Astrocyte of the cerebellum (primary cell): Measurements from ENCODE around the gene SHROOM3.
A peak's percentile ranks its signal among the peaks of the same experiment; 100 is the strongest.
"Not testable (repeated sequence)": the region's sequence is repeated elsewhere in the genome, so short reads cannot be mapped to it uniquely, and the experiment has no call there.

ENCODE experiments used
- DNase-seq: peaks from one replicate; pipeline ENCODE4 v3.0.0-alpha.2; 2011; ENCODE audit warnings: low read depth
- H3K4me3 ChIP-seq: 2 replicates; pipeline ENCODE4 v1.5.1; 2011; ENCODE audit warnings: mild to moderate bottlenecking, low read depth, low read length, moderate library complexity
- CTCF ChIP-seq: IDR thresholded peaks from 2 replicates; pipeline ENCODE4 v1.5.1; 2012; ENCODE audit warnings: low read length, low read depth, moderate library complexity, mild to moderate bottlenecking; ENCODE audit errors: missing control alignments
- in situ Hi-C: cut with HindIII; loops from 2 replicates; pipeline ENCODE4 v1.10.0; 2017; ENCODE audit warnings: low sequenced_read_pairs

The SHROOM3 gene

DNA sequence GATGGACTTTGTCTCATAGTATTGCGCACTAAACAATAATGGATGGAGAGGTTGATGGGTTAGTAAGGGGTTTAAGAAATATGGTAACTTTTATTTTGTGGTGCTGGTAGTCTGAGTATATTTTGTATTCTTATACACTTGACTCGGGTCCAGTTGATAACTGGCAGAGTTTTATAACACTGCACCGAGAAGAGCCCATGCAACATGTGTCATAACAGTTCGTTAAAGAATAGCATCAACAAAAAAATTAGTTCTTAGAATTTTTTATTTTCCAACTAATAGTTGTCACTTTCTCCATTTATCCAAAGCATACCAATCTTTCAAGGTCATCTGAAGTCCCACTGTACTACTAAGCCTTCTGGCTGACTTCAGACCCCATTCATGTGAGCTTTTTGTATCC is 287.8 kb downstream of the SHROOM3 start:
- in situ Hi-C loops = no loop called here
- no peak overlapping the region for H3K4me3 ChIP-seq
- no peak for DNase-seq
- TF ChIP-seq CTCF = no peak

DNA sequence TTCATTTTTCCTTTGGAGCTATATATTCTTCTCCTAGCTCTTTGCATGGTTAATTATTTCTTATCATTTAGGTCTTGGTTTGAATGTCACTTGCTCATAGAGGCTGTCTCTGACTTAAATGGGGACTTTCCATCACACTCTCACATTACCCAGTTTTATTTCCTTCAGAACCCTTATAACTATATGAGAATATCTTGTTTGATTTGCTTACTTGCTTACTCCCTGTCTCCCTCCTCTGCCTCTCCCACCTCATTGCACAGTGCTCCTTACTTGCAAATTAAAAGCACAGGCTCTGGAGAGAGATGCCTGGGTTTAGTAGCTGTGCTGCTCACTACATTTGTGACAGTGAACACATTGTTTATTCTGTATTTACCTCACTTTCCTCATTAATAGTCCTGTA is 288.3 kb downstream of the SHROOM3 start:
- in situ Hi-C loops = no loop called here
- H3K4me3 ChIP-seq = no peak overlapping the region
- DNase-seq = no peak
- TF ChIP-seq CTCF = peak; percentile 32

DNA sequence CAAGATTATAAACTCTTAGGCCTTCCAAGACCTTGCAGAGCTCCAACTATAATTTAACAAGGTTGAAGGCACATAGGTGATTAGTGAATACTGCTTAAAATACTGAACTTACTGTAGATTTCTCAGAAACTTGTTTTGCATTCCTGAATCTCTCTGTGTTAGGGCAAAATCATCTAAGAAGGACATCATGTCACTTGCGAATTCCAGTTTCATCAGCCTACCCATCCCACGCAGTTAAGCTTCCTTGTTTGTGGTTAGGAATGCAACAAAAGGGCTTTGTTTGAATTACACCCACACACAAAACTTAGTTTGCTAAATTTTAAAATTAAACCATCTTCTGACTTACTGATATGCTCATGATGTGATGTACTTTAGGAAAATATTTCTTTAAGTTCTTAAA is 288.9 kb downstream of the SHROOM3 start:
- no peak for TF ChIP-seq CTCF
- no peak overlapping the region for H3K4me3 ChIP-seq
- in situ Hi-C loops = no loop called here
- no peak for DNase-seq

DNA sequence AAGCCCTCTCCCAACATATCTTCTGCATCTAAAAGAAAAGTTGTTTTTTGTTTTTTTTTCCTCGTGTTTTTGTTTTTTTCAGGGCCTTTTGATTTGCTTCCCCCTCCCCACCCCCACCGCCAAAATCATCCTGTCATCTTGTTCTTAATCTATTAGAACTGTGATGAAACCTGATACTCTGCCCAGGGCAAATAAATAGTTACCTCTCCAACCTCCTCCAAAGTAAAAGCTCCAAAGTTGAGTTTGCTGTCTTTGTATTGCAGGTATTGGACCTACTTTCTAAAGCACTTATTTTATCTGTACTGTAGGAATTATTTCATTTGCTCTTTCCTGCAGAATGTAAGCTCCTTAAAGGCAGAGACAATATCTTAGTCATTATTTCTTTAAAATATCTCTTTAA is 290.0 kb downstream of the SHROOM3 start:
- H3K4me3 ChIP-seq = no peak overlapping the region
- no peak for TF ChIP-seq CTCF
- DNase-seq = no peak
- in situ Hi-C loops = no loop called here

DNA sequence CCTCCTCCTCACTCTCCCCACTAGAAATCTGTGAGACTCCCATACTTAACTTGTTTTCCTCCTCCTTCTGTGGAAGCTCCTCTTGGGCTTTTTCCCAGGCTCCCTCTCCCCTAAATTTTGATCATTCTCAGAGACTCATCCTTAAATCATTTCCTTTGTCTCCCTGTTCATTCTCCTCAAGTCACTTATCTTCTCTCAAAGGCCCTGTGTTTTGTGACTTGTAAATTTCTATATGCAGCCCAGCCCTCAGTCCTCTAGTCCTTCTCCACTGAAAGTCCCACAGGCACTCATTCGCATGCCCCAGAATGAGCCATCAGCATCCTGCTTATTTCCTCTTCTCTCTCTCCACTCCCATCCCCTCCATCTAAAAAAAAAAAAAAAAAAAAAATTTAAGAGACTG is 291.1 kb downstream of the SHROOM3 start:
- TF ChIP-seq CTCF = no peak
- in situ Hi-C loops = no loop called here
- H3K4me3 ChIP-seq = no peak overlapping the region
- no peak for DNase-seq

GRCh38 chr4:76726631-76727030 is 291.6 kb downstream of the SHROOM3 start:
- no peak for TF ChIP-seq CTCF
- no peak overlapping the region for H3K4me3 ChIP-seq
- in situ Hi-C loops = no loop called here
- DNase-seq = no peak

DNA sequence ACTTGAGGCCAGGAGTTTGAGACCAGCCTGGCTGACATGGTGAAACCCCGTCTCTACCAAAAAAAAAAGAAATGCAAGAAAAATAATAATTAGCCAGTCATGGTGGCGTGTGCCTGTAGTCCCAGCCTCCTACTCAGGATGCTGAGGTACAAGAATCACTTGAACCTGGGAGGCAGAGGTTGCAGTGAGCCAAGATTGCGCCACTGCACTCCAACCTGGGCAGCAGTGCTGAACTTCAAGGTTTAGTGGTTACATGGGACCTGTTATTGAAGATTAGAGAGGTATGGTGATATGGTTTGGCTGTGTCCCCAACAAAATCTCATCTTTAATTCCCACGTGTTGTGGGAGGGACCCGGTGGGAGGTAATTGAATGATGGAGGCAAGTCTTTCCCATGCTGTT is 292.9 kb downstream of the SHROOM3 start:
- in situ Hi-C loops, DNase-seq, H3K4me3 ChIP-seq: not testable (repeated sequence)
